IMR-90 (cell line): ENCODE results near the gene BCAP31. TPM values are rescaled to one million over a fixed set of nuclear protein-coding genes. Genes with fewer than 3 reads are reported as not detected.

Experiments
- polyA plus RNA-seq, 3 experiments: library from polyadenylated mRNA; depleted of rRNA; stranded (reverse); fragments of >200 nt; gene quantifications; 2 replicates each; pipeline ENCODE4 v1.2.3, GENCODE V29; 2012; ENCODE audit warnings: low replicate concordance in 1 of 3
- total RNA-seq: library from RNA; depleted of rRNA; stranded (reverse); fragments of >200 nt; gene quantifications from 2 replicates; pipeline ENCODE4 v1.2.3, GENCODE V29; 2012
- TF ChIP-seq, protein P1 (sequence below): fragments of 150-350 bp; IDR thresholded peaks from 2 replicates; pipeline ENCODE4 v1.6.1; 2016; ENCODE audit warnings: low read depth, mild to moderate bottlenecking, low read length, moderate library complexity, borderline replicate concordance

Gene BCAP31
- total and polyA plus RNA-seq, 2 of the 4 experiments (the other 2 are of a cell fraction), result 125 to 244 TPM

DNA sequence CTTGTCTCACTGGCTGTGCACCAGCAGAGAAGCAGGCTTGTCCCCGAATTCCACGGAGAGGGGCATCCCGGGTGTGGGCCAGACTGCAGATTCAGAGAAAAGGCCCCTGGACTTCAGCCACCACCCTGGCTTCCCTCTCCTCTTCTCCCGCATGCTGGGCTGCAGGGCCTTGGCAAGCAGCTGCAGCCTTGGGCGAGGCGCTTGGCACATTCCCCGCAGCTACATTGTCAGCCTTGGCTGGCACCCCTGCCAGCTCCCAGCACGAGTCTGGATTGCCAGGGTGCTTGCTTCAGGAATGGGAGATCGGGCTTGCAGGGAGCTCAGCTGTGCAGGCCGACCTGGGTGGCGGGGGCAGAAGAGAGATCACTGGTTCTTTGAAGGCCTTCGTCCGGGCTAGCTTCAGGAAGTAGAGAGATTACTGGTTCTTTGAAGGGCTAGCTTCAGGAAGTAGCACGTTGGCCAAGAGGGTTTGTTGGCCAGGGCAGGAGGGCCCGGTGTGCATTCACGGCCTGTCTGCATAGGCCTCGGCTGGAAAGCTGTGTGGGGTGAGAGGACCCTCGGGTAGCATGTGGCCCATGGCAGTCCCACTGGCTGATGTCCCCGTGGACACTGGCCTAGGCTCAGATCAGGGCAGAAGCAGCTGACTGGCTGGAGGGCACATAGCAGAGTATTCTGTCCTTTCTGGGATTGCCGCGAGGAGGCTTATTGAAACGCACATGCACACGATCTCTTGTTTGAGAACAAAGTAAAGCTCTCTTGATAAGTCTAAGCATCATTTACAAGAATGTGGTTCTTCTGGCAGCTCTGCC, 3.1 kb upstream of the BCAP31 start (continued):
- TF ChIP-seq, protein P1, sequence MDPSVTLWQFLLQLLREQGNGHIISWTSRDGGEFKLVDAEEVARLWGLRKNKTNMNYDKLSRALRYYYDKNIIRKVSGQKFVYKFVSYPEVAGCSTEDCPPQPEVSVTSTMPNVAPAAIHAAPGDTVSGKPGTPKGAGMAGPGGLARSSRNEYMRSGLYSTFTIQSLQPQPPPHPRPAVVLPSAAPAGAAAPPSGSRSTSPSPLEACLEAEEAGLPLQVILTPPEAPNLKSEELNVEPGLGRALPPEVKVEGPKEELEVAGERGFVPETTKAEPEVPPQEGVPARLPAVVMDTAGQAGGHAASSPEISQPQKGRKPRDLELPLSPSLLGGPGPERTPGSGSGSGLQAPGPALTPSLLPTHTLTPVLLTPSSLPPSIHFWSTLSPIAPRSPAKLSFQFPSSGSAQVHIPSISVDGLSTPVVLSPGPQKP, result no peak
